ENCODE data around the gene CSF3R.

GRCh38 chr1:36517011-36517771 lies 34.5 kb upstream of the CSF3R start:
- TF ChIP-seq POLR2A (IDR thresholded peaks at IDR 0.05; ENCODE audit: low read depth, low read length) = no peak
- TF ChIP-seq TAF1 (IDR thresholded peaks at IDR 0.05; ENCODE audit: borderline replicate concordance, low read depth, low read length) = no peak
